ENCODE measurements around the gene TNFRSF12A. TPM values are rescaled to one million over a fixed set of nuclear protein-coding genes. Genes with fewer than 3 reads are reported as not detected.

TNFRSF12A gene
- total and polyA plus RNA-seq, 9 of the 15 experiments (the other 6 are each of a cell fraction or from before 2014, with no cell fraction given) = 0.41 to 61.8 (median 26.5) TPM

GRCh38 chr16:3059041-3059722, 39.0 kb downstream of the TNFRSF12A start (continued):
- TF ChIP-seq ZNF592 (IDR thresholded peaks at IDR 0.05) (peak; percentile 74; the same call in 1 of the 2 replicates), POLR2B (IDR thresholded peaks at IDR 0.05; ENCODE audit: low read depth, partially characterized antibody) (peak; percentile 39), CTCF (IDR thresholded peaks at IDR 0.05 in 2 of 3, conservative IDR thresholded peaks at IDR 0.05 in 1 of 3; ENCODE audit: insufficient read depth in 2 of 3, low read depth in 1 of 3, low read length in 3 of 3) (peak; percentile 87 to 95 (median 91)), ZBTB26 (CRISPR knock-in tag; IDR thresholded peaks at IDR 0.05) (0 out of 2 replicates have a peak, but pooled peaks have one; percentile 59), CREM (IDR thresholded peaks at IDR 0.05; ENCODE audit: low read depth) (peak; percentile 67), SOX6 (IDR thresholded peaks at IDR 0.05) (0 out of 2 replicates have a peak, but pooled peaks have one; percentile 40), NEUROD1 (IDR thresholded peaks at IDR 0.05; ENCODE audit: borderline replicate concordance, low read depth, low read length, partially characterized antibody) (peak; percentile 37), CXXC5 (CRISPR knock-in tag; IDR thresholded peaks at IDR 0.05) (peak; percentile 90), NR2C2 (CRISPR knock-in tag; IDR thresholded peaks at IDR 0.05) (no peak), NR2C2 (tag; IDR thresholded peaks at IDR 0.05) (peak; percentile 76)

All from K562 (cell line).